GM19351 (cell line): ENCODE results near the gene PCP2.

Experiments used
- ATAC-seq: cut with Tn5 transposase; IDR thresholded peaks from one replicate; pipeline ENCODE4 v1.9.1; 2021; ENCODE audit warnings: mild to moderate bottlenecking, moderate library complexity; ENCODE audit not compliant: unreplicated experiment

PCP2 gene

DNA sequence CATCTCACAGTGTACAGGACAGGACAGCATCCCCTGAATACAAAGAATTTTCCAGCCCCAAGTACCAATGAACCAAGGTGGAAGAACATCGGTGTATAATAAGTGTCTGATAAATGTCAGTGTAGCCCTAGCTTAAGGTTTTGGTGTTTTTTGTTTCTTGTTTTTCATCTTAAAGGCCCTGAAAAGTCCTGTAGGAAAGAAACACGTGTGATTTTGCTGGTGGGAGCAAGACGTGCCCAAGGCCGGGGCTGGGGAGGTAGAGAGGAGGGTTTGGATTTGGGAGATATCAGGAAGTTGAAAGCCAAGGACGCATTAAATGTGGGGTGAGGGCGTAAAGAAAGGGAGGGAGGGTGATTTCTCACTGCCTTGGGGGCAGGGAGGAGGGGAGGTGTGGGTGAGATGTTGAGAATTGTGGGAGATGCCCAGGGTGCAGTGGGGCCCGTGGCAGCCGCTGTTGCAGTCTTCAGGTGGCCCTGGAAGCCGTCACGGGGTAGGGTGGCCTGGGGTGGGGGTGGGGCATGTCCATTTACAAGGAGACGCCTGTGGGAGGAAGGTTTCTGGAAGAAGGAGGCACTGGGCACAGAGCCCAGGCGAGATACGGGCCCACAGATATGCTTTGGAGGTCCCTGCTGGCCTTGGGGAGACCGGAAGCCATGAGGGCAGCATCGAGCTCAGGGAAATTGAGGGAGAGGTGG, 31.1 kb downstream of the PCP2 start:
- no peak for ATAC-seq

DNA sequence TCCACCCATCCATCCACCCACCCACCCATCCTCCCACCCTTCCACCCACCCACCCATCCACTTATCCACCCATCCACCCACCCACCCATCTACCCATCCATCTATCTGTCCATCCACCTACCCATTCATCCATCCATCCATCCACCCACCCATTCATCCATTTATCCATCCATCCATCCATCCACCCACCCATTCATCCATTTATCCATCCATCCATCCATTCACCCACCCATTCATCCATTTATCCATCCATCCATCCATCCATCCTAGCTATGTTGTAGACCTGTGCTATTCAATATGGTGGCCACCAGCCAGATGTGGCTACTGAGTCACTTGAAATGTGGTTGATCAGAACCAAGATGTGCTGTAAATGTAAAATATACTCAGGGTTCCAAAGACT, 32.8 kb downstream of the PCP2 start:
- ATAC-seq: no peak

DNA sequence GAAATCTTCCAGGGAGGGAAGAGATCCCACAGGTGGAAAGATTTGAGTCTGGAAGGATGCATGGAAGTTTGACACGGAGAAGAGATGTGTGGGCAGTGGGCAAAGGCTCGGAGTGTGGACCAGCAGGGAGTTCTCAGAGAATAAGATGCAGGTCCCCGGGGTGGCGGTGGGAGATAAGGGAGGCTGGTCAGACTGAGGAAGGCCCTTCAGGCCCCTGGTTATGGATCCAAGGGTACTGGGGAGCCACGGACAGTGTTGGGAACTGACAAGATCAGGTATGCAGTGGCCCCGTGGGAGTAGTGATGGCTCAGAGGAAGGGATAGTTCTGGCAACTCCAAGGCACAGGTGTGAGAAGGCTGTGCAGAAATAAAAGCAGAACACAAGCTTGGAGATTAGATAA, 35.3 kb downstream of the PCP2 start:
- no peak for ATAC-seq

DNA sequence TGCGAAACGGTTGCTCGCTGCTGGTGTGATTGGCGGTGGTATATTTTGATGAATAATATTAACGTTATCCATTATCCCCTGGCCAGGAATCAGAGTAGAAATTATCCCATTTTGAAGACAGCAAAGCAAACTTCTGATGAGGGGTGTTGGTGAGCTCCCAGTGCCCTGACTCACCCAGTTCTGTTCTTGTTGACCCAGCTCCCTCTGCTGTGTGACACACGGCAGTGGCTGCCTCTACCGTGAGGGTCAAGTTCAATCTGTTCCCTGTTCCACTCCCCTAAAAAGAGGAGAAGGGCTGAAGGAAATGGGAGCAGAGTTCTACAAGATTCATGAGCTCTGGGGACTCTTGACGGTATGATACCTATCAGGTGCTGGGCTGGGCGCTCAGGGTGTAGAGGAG, 35.8 kb downstream of the PCP2 start:
- no peak for ATAC-seq

DNA sequence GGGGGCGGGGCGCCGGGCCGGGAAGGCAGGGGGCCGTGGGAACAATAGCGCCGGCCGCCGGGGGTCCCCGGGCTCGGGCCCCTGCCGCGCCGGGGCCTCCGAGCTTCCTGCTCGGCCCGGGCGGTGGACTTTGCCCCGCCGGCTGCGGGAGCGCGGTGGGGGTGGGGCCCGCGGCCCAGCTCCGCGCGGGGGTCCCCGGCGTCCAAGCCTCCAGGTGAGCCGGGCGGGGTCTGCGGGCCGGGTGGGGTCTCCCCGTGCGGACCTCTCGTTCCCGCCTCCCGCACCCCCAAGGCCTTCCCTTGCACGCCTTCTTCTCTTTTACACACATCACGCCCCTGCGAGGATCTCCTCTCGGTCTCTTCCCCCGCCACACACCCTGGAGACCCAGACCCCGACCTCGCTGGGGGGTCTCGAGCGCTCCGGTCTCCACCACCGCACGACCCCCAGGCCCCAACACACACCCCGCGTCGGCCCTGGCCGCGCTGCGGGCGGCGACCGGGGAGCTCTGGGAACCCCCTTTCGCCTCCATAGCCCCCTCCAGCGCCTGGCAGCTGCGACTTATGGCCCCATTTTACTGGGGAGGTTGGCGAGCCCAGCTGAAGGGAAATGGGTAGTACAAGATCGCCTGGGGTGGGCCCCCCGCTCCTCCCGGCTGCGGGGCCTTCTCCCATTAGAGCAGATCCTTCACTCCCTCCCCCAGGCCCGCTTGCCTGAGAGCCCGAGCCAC, 37.1 kb downstream of the PCP2 start:
- ATAC-seq: no peak

GRCh38 chr19:7595466-7596133, 37.9 kb downstream of the PCP2 start, which contains the start of gene CAMSAP3:
CAMSAP3 (plus strand) TSS chr19:7595863; CDS start chr19:7596003, 140 bp downstream.
- ATAC-seq: no peak

DNA sequence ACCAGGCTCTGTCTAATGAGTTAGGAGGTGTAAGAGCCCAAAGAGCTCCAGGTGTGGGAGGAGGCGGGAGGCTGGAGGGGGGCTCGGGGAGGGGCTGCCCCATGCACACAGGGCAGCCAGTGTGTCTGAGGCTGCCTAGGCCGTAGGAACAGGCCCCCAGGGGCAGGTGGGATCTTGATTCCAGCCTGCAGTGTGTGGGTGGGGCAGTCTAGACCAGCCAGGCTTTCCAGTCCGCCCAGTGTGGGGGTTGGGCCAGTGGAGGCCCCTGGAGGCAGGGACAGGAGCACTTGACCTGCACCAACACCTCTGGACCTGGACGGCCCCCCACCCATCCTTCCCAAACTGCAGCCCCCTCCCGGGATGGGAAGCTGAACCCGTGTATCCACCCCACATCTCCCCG, 43.3 kb downstream of the PCP2 start:
- no peak for ATAC-seq

DNA sequence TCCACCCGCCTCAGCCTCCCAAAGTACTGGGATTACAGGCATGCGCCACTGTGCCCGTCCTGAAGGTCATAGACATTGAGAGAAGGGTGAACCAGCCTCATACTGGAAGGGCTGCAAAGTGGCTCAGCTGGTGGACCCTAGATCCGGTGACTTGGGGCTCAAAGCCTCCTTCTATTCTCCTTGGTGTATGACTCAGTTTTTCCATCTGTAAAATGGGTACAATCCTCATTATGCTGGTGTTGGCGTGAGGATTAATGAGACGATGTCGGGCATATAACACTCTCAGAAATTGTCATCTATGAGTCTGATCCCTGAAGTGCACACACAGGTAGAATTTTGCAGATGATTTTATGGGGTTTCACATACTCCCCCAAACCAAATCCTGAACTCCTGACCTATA, 43.7 kb downstream of the PCP2 start:
- ATAC-seq: no peak

GRCh38 chr19:7582446-7582845, 51.1 kb downstream of the PCP2 start:
- ATAC-seq: no peak
